Activated CD4-positive, alpha-beta memory T cell treated with anti-CD3 and anti-CD28 coated beads, Interleukin-2, amount 10 ng/mL, durations not matched to agents 7 days and 5 days (primary cell): ENCODE results near the gene CD1E. TPM values are rescaled to one million over a fixed set of nuclear protein-coding genes. Genes with fewer than 3 reads are reported as not detected.
"Not testable (repeated sequence)": the region's sequence is repeated elsewhere in the genome, so short reads cannot be mapped to it uniquely, and the experiment has no call there.

Source experiments
- CTCF ChIA-PET: fragments of 350-600 bp; sonication (Branson Sonifier 250); formaldehyde crosslinking; loops from one replicate; lab custom pipeline; 2021; ENCODE audit warnings: antibody characterized with exemption, inconsistent platforms; lab: Charles Lee
- POLR2A ChIA-PET: fragments of 350-600 bp; sonication (Branson Sonifier 250); formaldehyde crosslinking; loops from one replicate; lab custom pipeline; 2021; ENCODE audit warnings: antibody characterized with exemption; lab: Charles Lee
- DNase-seq: peaks from one replicate; pipeline ENCODE4 v3.0.0-alpha.2; 2020
- H3K27ac Mint-ChIP-seq: one replicate; pipeline ENCODE4 v1.8.0; 2021; ENCODE audit warnings: mild to moderate bottlenecking, mixed read lengths
- H3K27me3 Mint-ChIP-seq: one replicate; pipeline ENCODE4 v1.8.0; 2021; ENCODE audit warnings: mixed read lengths
- H3K36me3 Mint-ChIP-seq: one replicate; pipeline ENCODE4 v1.8.0; 2021; ENCODE audit warnings: low read depth, mixed read lengths
- H3K4me1 Mint-ChIP-seq: one replicate; pipeline ENCODE4 v1.8.0; 2021; ENCODE audit warnings: mixed read lengths
- H3K4me3 Mint-ChIP-seq: one replicate; pipeline ENCODE4 v1.8.0; 2021; ENCODE audit warnings: mild to moderate bottlenecking, mixed read lengths
- H3K9me3 Mint-ChIP-seq: one replicate; pipeline ENCODE4 v1.8.0; 2021; ENCODE audit warnings: mixed read lengths
- total RNA-seq, 2 experiments: library from RNA; stranded (reverse); gene quantifications; one replicate each; pipeline ENCODE4 v1.2.3, GENCODE V29; 2021

The CD1E gene
- total RNA-seq, 2 experiments from 2014 or later = not detected

GRCh38 chr1:158333405-158334155 is 20.1 kb upstream of the CD1E start:
- no peak overlapping the region for H3K4me3 Mint-ChIP-seq
- H3K36me3 Mint-ChIP-seq = no peaks in the 10 kb centered on the region
- ChIA-PET CTCF (no interaction called here), POLR2A (no interaction called here)
- peaks cover 22% of the 10 kb centered on the region for H3K4me1 Mint-ChIP-seq
- peaks cover 5% of the 10 kb centered on the region for H3K27me3 Mint-ChIP-seq
- no peaks in the 10 kb centered on the region for H3K9me3 Mint-ChIP-seq
- no peak for DNase-seq
- H3K27ac Mint-ChIP-seq = no peak overlapping the region

GRCh38 chr1:158334526-158335212 is 19.0 kb upstream of the CD1E start:
- Mint-ChIP-seq H3K36me3 (no peaks in the 10 kb centered on the region), H3K27me3 (peaks cover 8% of the 10 kb centered on the region), H3K9me3 (no peaks in the 10 kb centered on the region), H3K4me3 (no peak overlapping the region), H3K27ac (no peak overlapping the region), H3K4me1 (peaks cover 22% of the 10 kb centered on the region)
- CTCF ChIA-PET = no interaction called here
- DNase-seq = no peak
- POLR2A ChIA-PET = no interaction called here

GRCh38 chr1:158335213-158335532 is 18.5 kb upstream of the CD1E start:
- CTCF ChIA-PET = no interaction called here
- H3K27me3 Mint-ChIP-seq = peaks cover 8% of the 10 kb centered on the region
- H3K4me1 Mint-ChIP-seq = peaks cover 22% of the 10 kb centered on the region
- no peaks in the 10 kb centered on the region for H3K36me3 Mint-ChIP-seq
- no peaks in the 10 kb centered on the region for H3K9me3 Mint-ChIP-seq
- POLR2A ChIA-PET = interaction anchor here (1.4 kb wide), 1 partner anchor 741 kb away, joined by 3 read pairs; the partner anchor contains the start of gene AIM2
- no peak overlapping the region for H3K4me3 Mint-ChIP-seq
- DNase-seq = no peak
- no peak overlapping the region for H3K27ac Mint-ChIP-seq

GRCh38 chr1:158336413-158336812 is 17.3 kb upstream of the CD1E start:
- H3K9me3 Mint-ChIP-seq, H3K27me3 Mint-ChIP-seq, H3K36me3 Mint-ChIP-seq, CTCF ChIA-PET, H3K27ac Mint-ChIP-seq, H3K4me3 Mint-ChIP-seq: not testable (repeated sequence)
- peak; percentile 62 for DNase-seq
- peaks cover 22% of the 10 kb centered on the region for H3K4me1 Mint-ChIP-seq
- POLR2A ChIA-PET = interaction anchor here (1.4 kb wide), 1 partner anchor 740 kb away, joined by 3 read pairs; the partner anchor contains the start of gene AIM2

GRCh38 chr1:158348946-158349345 is 4.7 kb upstream of the CD1E start:
- CTCF ChIA-PET, POLR2A ChIA-PET, DNase-seq, H3K27ac Mint-ChIP-seq, H3K36me3 Mint-ChIP-seq, H3K9me3 Mint-ChIP-seq, H3K4me1 Mint-ChIP-seq, H3K4me3 Mint-ChIP-seq, H3K27me3 Mint-ChIP-seq: not testable (repeated sequence)

GRCh38 chr1:158354255-158354654 is 561 bp downstream of the CD1E start:
- Mint-ChIP-seq H3K27ac (no peak overlapping the region), H3K9me3 (no peaks in the 10 kb centered on the region), H3K27me3 (peaks cover 23% of the 10 kb centered on the region), H3K4me3 (no peak overlapping the region), H3K36me3 (no peaks in the 10 kb centered on the region), H3K4me1 (no peaks in the 10 kb centered on the region)
- no peak for DNase-seq
- CTCF ChIA-PET = no interaction called here
- POLR2A ChIA-PET = no interaction called here

- H3K9me3 Mint-ChIP-seq = no peaks in the 10 kb centered on the region
- H3K36me3 Mint-ChIP-seq = no peaks in the 10 kb centered on the region
- no peak overlapping the region for H3K27ac Mint-ChIP-seq
- ChIA-PET POLR2A (no interaction called here), CTCF (no interaction called here)
- no peak overlapping the region for H3K4me3 Mint-ChIP-seq
- no peak for DNase-seq
- H3K27me3 Mint-ChIP-seq = peaks cover 23% of the 10 kb centered on the region
- H3K4me1 Mint-ChIP-seq = no peaks in the 10 kb centered on the region
These were observed 2.1 kb downstream of the CD1E start for GRCh38 chr1:158355773-158356285.

- DNase-seq = no peak
- POLR2A ChIA-PET = no interaction called here
- Mint-ChIP-seq H3K27me3 (peaks cover 23% of the 10 kb centered on the region), H3K9me3 (no peaks in the 10 kb centered on the region), H3K27ac (no peak overlapping the region), H3K4me3 (no peak overlapping the region), H3K36me3 (no peaks in the 10 kb centered on the region), H3K4me1 (no peaks in the 10 kb centered on the region)
- CTCF ChIA-PET = no interaction called here
These were observed 2.9 kb downstream of the CD1E start for GRCh38 chr1:158356616-158357015.

GRCh38 chr1:158357441-158357840 is 3.7 kb downstream of the CD1E start:
- ChIA-PET CTCF (no interaction called here), POLR2A (no interaction called here)
- Mint-ChIP-seq H3K27ac (no peak overlapping the region), H3K9me3 (no peaks in the 10 kb centered on the region), H3K36me3 (no peaks in the 10 kb centered on the region), H3K27me3 (peaks cover 23% of the 10 kb centered on the region), H3K4me1 (no peaks in the 10 kb centered on the region), H3K4me3 (no peak overlapping the region)
- no peak for DNase-seq

GRCh38 chr1:158362482-158362881 is 8.8 kb downstream of the CD1E start:
- POLR2A ChIA-PET = no interaction called here
- no peaks in the 10 kb centered on the region for H3K4me1 Mint-ChIP-seq
- no peaks in the 10 kb centered on the region for H3K36me3 Mint-ChIP-seq
- H3K27ac Mint-ChIP-seq = no peak overlapping the region
- H3K4me3 Mint-ChIP-seq = no peak overlapping the region
- no peaks in the 10 kb centered on the region for H3K9me3 Mint-ChIP-seq
- H3K27me3 Mint-ChIP-seq = peaks cover 4% of the 10 kb centered on the region
- DNase-seq = no peak
- CTCF ChIA-PET = no interaction called here

- ChIA-PET CTCF (no interaction called here), POLR2A (no interaction called here)
- Mint-ChIP-seq H3K9me3 (no peaks in the 10 kb centered on the region), H3K27ac (no peak overlapping the region), H3K4me3 (no peak overlapping the region), H3K36me3 (no peaks in the 10 kb centered on the region), H3K4me1 (no peaks in the 10 kb centered on the region), H3K27me3 (peaks cover 2% of the 10 kb centered on the region)
- DNase-seq = no peak
These were observed 9.2 kb downstream of the CD1E start for GRCh38 chr1:158362941-158363340.

- DNase-seq = no peak
- Mint-ChIP-seq H3K9me3 (no peaks in the 10 kb centered on the region), H3K4me1 (no peaks in the 10 kb centered on the region), H3K27ac (no peak overlapping the region), H3K27me3 (peaks cover 2% of the 10 kb centered on the region), H3K4me3 (no peak overlapping the region), H3K36me3 (no peaks in the 10 kb centered on the region)
- CTCF ChIA-PET = no interaction called here
- POLR2A ChIA-PET = no interaction called here
These were observed 13.1 kb downstream of the CD1E start for GRCh38 chr1:158366783-158367182.

- H3K27ac Mint-ChIP-seq = no peak overlapping the region
These were observed 17.7 kb downstream of the CD1E start for GRCh38 chr1:158371188-158371953.

More at GRCh38 chr1:158371188-158371953, 17.7 kb downstream of the CD1E start:
- no peak for DNase-seq
- CTCF ChIA-PET = no interaction called here
- H3K36me3 Mint-ChIP-seq = no peaks in the 10 kb centered on the region
- no peaks in the 10 kb centered on the region for H3K4me1 Mint-ChIP-seq
- H3K4me3 Mint-ChIP-seq = no peak overlapping the region
- POLR2A ChIA-PET = no interaction called here
- peaks cover 5% of the 10 kb centered on the region for H3K9me3 Mint-ChIP-seq
- H3K27me3 Mint-ChIP-seq = peaks cover 2% of the 10 kb centered on the region
